ENCODE data around the gene DUSP3. TPM values are rescaled to one million over a fixed set of nuclear protein-coding genes. Genes with fewer than 3 reads are reported as not detected.

Gene DUSP3
- polyA plus RNA-seq, 1 donor from 2014 or later = 38.8 TPM

GRCh38 chr17:43814714-43815113, 35.9 kb upstream of the DUSP3 start:
- no peak for TF ChIP-seq EZH2 (IDR thresholded peaks at IDR 0.05; ENCODE audit: borderline replicate concordance, insufficient read depth, low read length, poor library complexity, severe bottlenecking)
- no peak for TF ChIP-seq POLR2AphosphoS5 (IDR thresholded peaks at IDR 0.05)
- TF ChIP-seq, protein P1, sequence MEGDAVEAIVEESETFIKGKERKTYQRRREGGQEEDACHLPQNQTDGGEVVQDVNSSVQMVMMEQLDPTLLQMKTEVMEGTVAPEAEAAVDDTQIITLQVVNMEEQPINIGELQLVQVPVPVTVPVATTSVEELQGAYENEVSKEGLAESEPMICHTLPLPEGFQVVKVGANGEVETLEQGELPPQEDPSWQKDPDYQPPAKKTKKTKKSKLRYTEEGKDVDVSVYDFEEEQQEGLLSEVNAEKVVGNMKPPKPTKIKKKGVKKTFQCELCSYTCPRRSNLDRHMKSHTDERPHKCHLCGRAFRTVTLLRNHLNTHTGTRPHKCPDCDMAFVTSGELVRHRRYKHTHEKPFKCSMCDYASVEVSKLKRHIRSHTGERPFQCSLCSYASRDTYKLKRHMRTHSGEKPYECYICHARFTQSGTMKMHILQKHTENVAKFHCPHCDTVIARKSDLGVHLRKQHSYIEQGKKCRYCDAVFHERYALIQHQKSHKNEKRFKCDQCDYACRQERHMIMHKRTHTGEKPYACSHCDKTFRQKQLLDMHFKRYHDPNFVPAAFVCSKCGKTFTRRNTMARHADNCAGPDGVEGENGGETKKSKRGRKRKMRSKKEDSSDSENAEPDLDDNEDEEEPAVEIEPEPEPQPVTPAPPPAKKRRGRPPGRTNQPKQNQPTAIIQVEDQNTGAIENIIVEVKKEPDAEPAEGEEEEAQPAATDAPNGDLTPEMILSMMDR (IDR thresholded peaks at IDR 0.05; ENCODE audit: poor library complexity, severe bottlenecking) = no peak
- TF ChIP-seq, protein P2, sequence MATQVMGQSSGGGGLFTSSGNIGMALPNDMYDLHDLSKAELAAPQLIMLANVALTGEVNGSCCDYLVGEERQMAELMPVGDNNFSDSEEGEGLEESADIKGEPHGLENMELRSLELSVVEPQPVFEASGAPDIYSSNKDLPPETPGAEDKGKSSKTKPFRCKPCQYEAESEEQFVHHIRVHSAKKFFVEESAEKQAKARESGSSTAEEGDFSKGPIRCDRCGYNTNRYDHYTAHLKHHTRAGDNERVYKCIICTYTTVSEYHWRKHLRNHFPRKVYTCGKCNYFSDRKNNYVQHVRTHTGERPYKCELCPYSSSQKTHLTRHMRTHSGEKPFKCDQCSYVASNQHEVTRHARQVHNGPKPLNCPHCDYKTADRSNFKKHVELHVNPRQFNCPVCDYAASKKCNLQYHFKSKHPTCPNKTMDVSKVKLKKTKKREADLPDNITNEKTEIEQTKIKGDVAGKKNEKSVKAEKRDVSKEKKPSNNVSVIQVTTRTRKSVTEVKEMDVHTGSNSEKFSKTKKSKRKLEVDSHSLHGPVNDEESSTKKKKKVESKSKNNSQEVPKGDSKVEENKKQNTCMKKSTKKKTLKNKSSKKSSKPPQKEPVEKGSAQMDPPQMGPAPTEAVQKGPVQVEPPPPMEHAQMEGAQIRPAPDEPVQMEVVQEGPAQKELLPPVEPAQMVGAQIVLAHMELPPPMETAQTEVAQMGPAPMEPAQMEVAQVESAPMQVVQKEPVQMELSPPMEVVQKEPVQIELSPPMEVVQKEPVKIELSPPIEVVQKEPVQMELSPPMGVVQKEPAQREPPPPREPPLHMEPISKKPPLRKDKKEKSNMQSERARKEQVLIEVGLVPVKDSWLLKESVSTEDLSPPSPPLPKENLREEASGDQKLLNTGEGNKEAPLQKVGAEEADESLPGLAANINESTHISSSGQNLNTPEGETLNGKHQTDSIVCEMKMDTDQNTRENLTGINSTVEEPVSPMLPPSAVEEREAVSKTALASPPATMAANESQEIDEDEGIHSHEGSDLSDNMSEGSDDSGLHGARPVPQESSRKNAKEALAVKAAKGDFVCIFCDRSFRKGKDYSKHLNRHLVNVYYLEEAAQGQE (IDR thresholded peaks at IDR 0.05; ENCODE audit: borderline replicate concordance) = no peak
- TF ChIP-seq MXI1 (conservative IDR thresholded peaks at IDR 0.05; ENCODE audit: poor library complexity, severe bottlenecking) = no peak
- no peak for TF ChIP-seq RAD21 (conservative IDR thresholded peaks at IDR 0.05)
- no peak for TF ChIP-seq EP300 (conservative IDR thresholded peaks at IDR 0.05; ENCODE audit: poor library complexity, severe bottlenecking)
- TF ChIP-seq SMC3 (conservative IDR thresholded peaks at IDR 0.05; ENCODE audit: poor library complexity) = no peak
- TF ChIP-seq TAF1 (IDR thresholded peaks at IDR 0.05; ENCODE audit: low read depth) = no peak
- Histone ChIP-seq H3K4me3 (ENCODE audit: low read length) (no peak overlapping the region), H3K27ac (ENCODE audit: low read length) (no peak overlapping the region), H3F3A (ENCODE audit: insufficient read depth, low read length, poor library complexity, severe bottlenecking) (no peaks in the 10 kb centered on the region), H4K20me1 (ENCODE audit: insufficient read depth) (no peaks in the 10 kb centered on the region), H3K79me2 (replicated peaks; ENCODE audit: insufficient read depth, low read length) (no peaks in the 10 kb centered on the region), H3K9me2 (ENCODE audit: insufficient read depth, low read length) (no peaks in the 10 kb centered on the region), H2AFZ (ENCODE audit: low read depth, low read length) (no peak overlapping the region), H3K9ac (ENCODE audit: low read length) (no peak overlapping the region), H3K4me2 (ENCODE audit: low read length) (no peak overlapping the region), H3K27me3 (ENCODE audit: insufficient read depth, low read depth, low read length) (no peaks in the 10 kb centered on the region), H3K36me3 (ENCODE audit: insufficient read depth, low read length) (peaks cover 5% of the 10 kb centered on the region), H3K9me3 (ENCODE audit: low read length) (no peaks in the 10 kb centered on the region)

GRCh38 chr17:43814026-43814425, 35.2 kb upstream of the DUSP3 start:
- no peak overlapping the region for H3K4me3 ChIP-seq (ENCODE audit: low read length)
- no peaks in the 10 kb centered on the region for H3K9me3 ChIP-seq (ENCODE audit: low read length)
- H3K27me3 ChIP-seq (ENCODE audit: insufficient read depth, low read depth, low read length) = no peaks in the 10 kb centered on the region
- no peak overlapping the region for H2AFZ ChIP-seq (ENCODE audit: low read depth, low read length)
- no peaks in the 10 kb centered on the region for H4K20me1 ChIP-seq (ENCODE audit: insufficient read depth)
- H3K9ac ChIP-seq (ENCODE audit: low read length) = no peak overlapping the region
- H3K4me2 ChIP-seq (ENCODE audit: low read length) = no peak overlapping the region
- H3F3A ChIP-seq (ENCODE audit: insufficient read depth, low read length, poor library complexity, severe bottlenecking) = no peaks in the 10 kb centered on the region
- H3K27ac ChIP-seq (ENCODE audit: low read length) = no peak overlapping the region
- peaks cover 5% of the 10 kb centered on the region for H3K36me3 ChIP-seq (ENCODE audit: insufficient read depth, low read length)
- H3K9me2 ChIP-seq (ENCODE audit: insufficient read depth, low read length) = no peaks in the 10 kb centered on the region
- H3K79me2 ChIP-seq (replicated peaks; ENCODE audit: insufficient read depth, low read length) = no peaks in the 10 kb centered on the region
- TF ChIP-seq, protein P1 (IDR thresholded peaks at IDR 0.05; ENCODE audit: poor library complexity, severe bottlenecking) = no peak
- TF ChIP-seq RAD21 (conservative IDR thresholded peaks at IDR 0.05) (no peak), MXI1 (conservative IDR thresholded peaks at IDR 0.05; ENCODE audit: poor library complexity, severe bottlenecking) (no peak), EP300 (conservative IDR thresholded peaks at IDR 0.05; ENCODE audit: poor library complexity, severe bottlenecking) (no peak), TAF1 (IDR thresholded peaks at IDR 0.05; ENCODE audit: low read depth) (no peak), EZH2 (IDR thresholded peaks at IDR 0.05; ENCODE audit: borderline replicate concordance, insufficient read depth, low read length, poor library complexity, severe bottlenecking) (no peak), POLR2AphosphoS5 (IDR thresholded peaks at IDR 0.05) (no peak), SMC3 (conservative IDR thresholded peaks at IDR 0.05; ENCODE audit: poor library complexity) (no peak)
- TF ChIP-seq, protein P2 (IDR thresholded peaks at IDR 0.05; ENCODE audit: borderline replicate concordance) = no peak

All from neural cell (in vitro differentiated cells).